GM18517 (cell line): ENCODE results near the gene KLHDC4.
"Not testable (repeated sequence)": the region's sequence is repeated elsewhere in the genome, so short reads cannot be mapped to it uniquely, and the experiment has no call there.

ENCODE experiments used
- ATAC-seq: cut with Tn5 transposase; IDR thresholded peaks from one replicate; pipeline ENCODE4 v1.9.1; 2021; ENCODE audit warnings: mild to moderate bottlenecking, moderate library complexity; ENCODE audit not compliant: unreplicated experiment

KLHDC4 gene

GRCh38 chr16:87744750-87745514 lies 20.9 kb downstream of the KLHDC4 start:
- no peak for ATAC-seq

GRCh38 chr16:87742781-87743490 lies 22.9 kb downstream of the KLHDC4 start:
- ATAC-seq: no peak

- no peak for ATAC-seq
These were observed 23.9 kb downstream of the KLHDC4 start for GRCh38 chr16:87741700-87742415.

- no peak for ATAC-seq
These were observed 24.8 kb downstream of the KLHDC4 start for GRCh38 chr16:87740909-87741424.

GRCh38 chr16:87740441-87740840 lies 25.3 kb downstream of the KLHDC4 start:
- ATAC-seq: no peak

- ATAC-seq: no peak
These were observed 26.0 kb downstream of the KLHDC4 start for GRCh38 chr16:87739801-87740200.

- ATAC-seq: no peak
These were observed 29.8 kb downstream of the KLHDC4 start for GRCh38 chr16:87736008-87736382.

GRCh38 chr16:87735270-87736007 lies 30.3 kb downstream of the KLHDC4 start:
- ATAC-seq: no peak

GRCh38 chr16:87734644-87735043 lies 31.1 kb downstream of the KLHDC4 start:
- ATAC-seq: no peak

GRCh38 chr16:87733190-87733589 lies 32.6 kb downstream of the KLHDC4 start:
- ATAC-seq: no peak

GRCh38 chr16:87731607-87732006 lies 34.2 kb downstream of the KLHDC4 start:
- no peak for ATAC-seq

GRCh38 chr16:87729266-87729954 lies 36.4 kb downstream of the KLHDC4 start:
- ATAC-seq: no peak

GRCh38 chr16:87728026-87728425 lies 37.8 kb downstream of the KLHDC4 start:
- ATAC-seq: no peak

- no peak for ATAC-seq
These were observed 38.4 kb downstream of the KLHDC4 start for GRCh38 chr16:87727346-87727745.

GRCh38 chr16:87726577-87726976 lies 39.2 kb downstream of the KLHDC4 start:
- not testable (repeated sequence) for ATAC-seq

GRCh38 chr16:87725596-87726235 lies 40.1 kb downstream of the KLHDC4 start:
- ATAC-seq: no peak

- ATAC-seq: no peak
These were observed 41.1 kb downstream of the KLHDC4 start for GRCh38 chr16:87724490-87725291.

GRCh38 chr16:87723226-87723623 lies 42.6 kb downstream of the KLHDC4 start:
- ATAC-seq: no peak
